ENCODE measurements around the gene GIT2.

DNA sequence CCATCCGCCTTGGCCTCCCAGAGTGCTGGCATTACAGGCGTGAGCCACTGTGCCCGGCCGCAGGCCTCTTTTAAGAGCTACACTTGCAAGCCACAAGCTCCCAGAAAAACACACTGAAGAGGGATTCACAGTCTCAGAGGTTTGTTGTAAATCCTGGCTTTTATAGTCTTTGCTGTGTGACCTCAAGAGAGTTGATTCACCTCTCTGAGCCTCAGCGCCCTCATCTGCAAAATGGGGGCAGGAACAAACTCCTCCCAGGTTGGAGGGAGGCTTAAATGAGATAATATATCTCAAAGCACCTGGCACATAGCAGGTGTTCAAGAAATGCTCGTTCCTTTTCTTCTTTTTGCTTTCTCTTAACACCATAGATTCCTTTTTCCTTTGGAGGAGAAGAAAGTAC lies 100.0 kb downstream of the GIT2 start:
- TF ChIP-seq, protein P1, sequence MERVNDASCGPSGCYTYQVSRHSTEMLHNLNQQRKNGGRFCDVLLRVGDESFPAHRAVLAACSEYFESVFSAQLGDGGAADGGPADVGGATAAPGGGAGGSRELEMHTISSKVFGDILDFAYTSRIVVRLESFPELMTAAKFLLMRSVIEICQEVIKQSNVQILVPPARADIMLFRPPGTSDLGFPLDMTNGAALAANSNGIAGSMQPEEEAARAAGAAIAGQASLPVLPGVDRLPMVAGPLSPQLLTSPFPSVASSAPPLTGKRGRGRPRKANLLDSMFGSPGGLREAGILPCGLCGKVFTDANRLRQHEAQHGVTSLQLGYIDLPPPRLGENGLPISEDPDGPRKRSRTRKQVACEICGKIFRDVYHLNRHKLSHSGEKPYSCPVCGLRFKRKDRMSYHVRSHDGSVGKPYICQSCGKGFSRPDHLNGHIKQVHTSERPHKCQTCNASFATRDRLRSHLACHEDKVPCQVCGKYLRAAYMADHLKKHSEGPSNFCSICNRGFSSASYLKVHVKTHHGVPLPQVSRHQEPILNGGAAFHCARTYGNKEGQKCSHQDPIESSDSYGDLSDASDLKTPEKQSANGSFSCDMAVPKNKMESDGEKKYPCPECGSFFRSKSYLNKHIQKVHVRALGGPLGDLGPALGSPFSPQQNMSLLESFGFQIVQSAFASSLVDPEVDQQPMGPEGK (CRISPR knock-in tag; IDR thresholded peaks at IDR 0.05; ENCODE audit: borderline replicate concordance): no peak
- TF ChIP-seq PPARA (CRISPR knock-in tag; IDR thresholded peaks at IDR 0.05; ENCODE audit: borderline replicate concordance): no peak
- no peak for TF ChIP-seq ZFP3 (CRISPR knock-in tag; IDR thresholded peaks at IDR 0.05)
- TF ChIP-seq TCF4 (CRISPR knock-in tag; IDR thresholded peaks at IDR 0.05; ENCODE audit: borderline replicate concordance): no peak
- TF ChIP-seq, protein P2, sequence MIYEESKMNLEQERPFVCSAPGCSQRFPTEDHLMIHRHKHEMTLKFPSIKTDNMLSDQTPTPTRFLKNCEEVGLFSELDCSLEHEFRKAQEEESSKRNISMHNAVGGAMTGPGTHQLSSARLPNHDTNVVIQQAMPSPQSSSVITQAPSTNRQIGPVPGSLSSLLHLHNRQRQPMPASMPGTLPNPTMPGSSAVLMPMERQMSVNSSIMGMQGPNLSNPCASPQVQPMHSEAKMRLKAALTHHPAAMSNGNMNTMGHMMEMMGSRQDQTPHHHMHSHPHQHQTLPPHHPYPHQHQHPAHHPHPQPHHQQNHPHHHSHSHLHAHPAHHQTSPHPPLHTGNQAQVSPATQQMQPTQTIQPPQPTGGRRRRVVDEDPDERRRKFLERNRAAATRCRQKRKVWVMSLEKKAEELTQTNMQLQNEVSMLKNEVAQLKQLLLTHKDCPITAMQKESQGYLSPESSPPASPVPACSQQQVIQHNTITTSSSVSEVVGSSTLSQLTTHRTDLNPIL (CRISPR knock-in tag; IDR thresholded peaks at IDR 0.05; ENCODE audit: low read depth): no peak
- no peak for TF ChIP-seq SNAI2 (CRISPR knock-in tag; IDR thresholded peaks at IDR 0.05)
- no peak for TF ChIP-seq ZNF565 (CRISPR knock-in tag; conservative IDR thresholded peaks at IDR 0.05; ENCODE audit: low read depth)
- TF ChIP-seq ARNTL (CRISPR knock-in tag; IDR thresholded peaks at IDR 0.05; ENCODE audit: borderline replicate concordance, low read depth): no peak
- TF ChIP-seq, protein P3, sequence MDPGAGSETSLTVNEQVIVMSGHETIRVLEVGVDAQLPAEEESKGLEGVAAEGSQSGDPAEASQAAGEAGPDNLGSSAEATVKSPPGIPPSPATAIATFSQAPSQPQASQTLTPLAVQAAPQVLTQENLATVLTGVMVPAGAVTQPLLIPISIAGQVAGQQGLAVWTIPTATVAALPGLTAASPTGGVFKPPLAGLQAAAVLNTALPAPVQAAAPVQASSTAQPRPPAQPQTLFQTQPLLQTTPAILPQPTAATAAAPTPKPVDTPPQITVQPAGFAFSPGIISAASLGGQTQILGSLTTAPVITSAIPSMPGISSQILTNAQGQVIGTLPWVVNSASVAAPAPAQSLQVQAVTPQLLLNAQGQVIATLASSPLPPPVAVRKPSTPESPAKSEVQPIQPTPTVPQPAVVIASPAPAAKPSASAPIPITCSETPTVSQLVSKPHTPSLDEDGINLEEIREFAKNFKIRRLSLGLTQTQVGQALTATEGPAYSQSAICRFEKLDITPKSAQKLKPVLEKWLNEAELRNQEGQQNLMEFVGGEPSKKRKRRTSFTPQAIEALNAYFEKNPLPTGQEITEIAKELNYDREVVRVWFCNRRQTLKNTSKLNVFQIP (CRISPR knock-in tag; IDR thresholded peaks at IDR 0.05; ENCODE audit: borderline replicate concordance, low read depth): no peak
- no peak for TF ChIP-seq ZNF70 (CRISPR knock-in tag; IDR thresholded peaks at IDR 0.05)
- TF ChIP-seq, protein P4, sequence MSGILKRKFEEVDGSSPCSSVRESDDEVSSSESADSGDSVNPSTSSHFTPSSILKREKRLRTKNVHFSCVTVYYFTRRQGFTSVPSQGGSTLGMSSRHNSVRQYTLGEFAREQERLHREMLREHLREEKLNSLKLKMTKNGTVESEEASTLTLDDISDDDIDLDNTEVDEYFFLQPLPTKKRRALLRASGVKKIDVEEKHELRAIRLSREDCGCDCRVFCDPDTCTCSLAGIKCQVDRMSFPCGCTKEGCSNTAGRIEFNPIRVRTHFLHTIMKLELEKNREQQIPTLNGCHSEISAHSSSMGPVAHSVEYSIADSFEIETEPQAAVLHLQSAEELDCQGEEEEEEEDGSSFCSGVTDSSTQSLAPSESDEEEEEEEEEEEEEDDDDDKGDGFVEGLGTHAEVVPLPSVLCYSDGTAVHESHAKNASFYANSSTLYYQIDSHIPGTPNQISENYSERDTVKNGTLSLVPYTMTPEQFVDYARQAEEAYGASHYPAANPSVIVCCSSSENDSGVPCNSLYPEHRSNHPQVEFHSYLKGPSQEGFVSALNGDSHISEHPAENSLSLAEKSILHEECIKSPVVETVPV (CRISPR knock-in tag; IDR thresholded peaks at IDR 0.05): no peak

Data from SK-N-SH treated with all-trans-retinoic acid at 6 μM for 48 hours (cell line).